ENCODE results near the gene THSD4. TPM values are rescaled to one million over a fixed set of nuclear protein-coding genes. Genes with fewer than 3 reads are reported as not detected.

The THSD4 gene
- total and polyA plus RNA-seq, 9 of the 15 experiments (the other 6 are each of a cell fraction or from before 2014, with no cell fraction given): 0.04 TPM; not detected in 5

DNA sequence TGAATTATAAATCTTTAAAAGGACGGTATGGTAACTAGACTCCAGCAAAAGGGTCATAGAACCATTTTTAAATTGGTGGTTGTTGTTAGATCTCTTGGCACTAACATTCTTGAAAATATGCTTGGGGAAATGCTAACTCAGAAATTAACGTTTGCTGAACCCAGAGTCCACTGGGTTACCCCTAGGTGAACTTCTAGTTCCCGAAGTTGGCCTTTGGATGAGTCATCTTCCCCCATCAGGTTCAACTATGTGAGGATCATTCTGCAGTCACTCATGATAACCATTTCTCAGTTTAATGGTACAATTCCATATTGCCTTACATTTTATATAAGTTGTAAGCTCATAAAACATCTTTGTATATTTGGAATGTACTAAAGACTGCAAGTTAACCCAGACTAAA lies 204.7 kb downstream of the THSD4 start (continued):
- TF ChIP-seq, protein P1, sequence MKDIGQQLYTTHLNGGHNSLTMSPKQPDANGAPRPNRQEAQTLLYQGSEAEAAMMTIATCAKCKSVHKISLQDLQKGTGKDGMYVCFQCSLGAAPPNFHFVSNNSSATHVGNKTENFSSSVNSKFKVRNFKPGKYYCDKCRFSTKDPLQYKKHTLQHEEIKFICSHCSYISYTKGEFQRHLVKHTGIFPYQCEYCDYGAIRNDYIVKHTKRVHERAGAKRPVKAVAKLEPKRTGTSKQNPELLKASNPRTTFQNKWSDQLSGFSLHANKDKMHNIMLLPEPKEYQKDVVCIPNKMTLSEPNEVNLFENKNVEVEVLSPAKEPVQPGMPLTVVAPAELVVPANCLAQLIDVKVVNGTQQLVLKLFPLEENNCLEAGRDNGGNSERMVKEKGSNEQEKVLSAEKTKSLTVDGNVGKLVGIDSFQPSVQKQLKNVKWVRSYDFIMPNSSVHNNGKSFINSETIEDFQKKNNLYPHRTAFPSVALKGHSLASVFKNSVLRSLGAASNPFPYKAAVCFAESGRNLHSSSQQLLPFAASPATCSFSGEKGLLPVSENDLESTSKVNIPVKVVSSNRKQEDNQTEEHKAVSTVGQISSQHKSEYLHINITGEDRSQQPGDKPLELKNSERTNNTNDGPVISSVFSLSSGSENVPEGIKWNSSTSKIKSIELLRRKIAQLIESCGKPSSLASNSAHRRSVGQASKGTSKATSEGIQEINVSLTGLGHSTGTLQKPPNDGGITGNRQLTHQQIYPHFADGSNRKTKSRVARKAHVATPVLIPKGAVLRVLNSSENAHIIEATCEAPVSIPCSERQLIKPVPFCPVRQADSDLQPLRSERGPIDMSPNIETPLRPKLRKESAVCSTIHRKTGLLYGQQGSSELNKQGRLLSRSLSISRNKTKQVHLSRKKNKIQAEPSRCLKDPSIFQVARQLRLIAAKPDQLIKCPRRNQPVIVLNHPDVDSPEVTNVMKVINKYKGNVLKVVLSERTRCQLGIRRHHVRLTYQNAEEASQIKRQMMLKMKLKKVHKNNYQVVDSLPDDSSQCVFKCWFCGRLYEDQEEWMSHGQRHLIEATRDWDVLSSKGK (CRISPR knock-in tag; IDR thresholded peaks at IDR 0.05): no peak
- TF ChIP-seq LCOR (CRISPR knock-in tag; IDR thresholded peaks at IDR 0.05) (no peak), FOXA1 (IDR thresholded peaks at IDR 0.05; ENCODE audit: borderline replicate concordance) (no peak), CBX2 (IDR thresholded peaks at IDR 0.05; ENCODE audit: insufficient read depth, low read length, poor library complexity, severe bottlenecking) (no peak), NCOA6 (IDR thresholded peaks at IDR 0.05) (no peak), ZNF263 (CRISPR knock-in tag; IDR thresholded peaks at IDR 0.05; ENCODE audit: borderline replicate concordance) (no peak), IFI16 (CRISPR knock-in tag; IDR thresholded peaks at IDR 0.05) (no peak)

DNA sequence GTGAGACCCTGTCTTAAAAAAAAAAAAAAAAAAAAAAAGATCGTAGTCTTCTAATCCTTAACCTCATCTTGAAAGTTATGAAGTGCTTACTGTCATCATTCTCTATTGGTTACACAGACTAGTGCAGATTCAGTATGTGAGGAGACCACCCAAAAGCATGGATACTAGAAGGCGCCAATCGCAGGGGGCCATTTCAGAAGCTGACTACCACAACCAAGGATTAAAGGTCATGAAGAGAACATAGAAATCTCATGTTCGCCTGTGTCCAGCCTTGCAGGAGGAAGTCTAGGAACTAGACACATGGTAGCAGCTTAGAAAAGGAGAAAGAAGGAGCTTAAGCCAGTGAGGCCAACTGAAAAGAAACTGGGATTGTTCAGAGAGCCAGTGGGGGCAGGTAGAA lies 207.8 kb downstream of the THSD4 start:
- H3K9me1 ChIP-seq (ENCODE audit: control insufficient read depth, insufficient read depth, low read length): no peaks in the 10 kb centered on the region
- no peak overlapping the region for H3K4me2 ChIP-seq (ENCODE audit: insufficient read depth, low read length)
- ChIA-PET POLR2A (interaction anchor here (0.5 kb wide), 1 partner anchor 11 kb away, joined by 5 read pairs; no protein-coding TSS in a partner anchor), CTCF (ENCODE audit: low intra/inter-chr PET ratio) (no interaction called here)
- H3K36me3 ChIP-seq (ENCODE audit: control insufficient read depth, insufficient read depth, low read length): no peaks in the 10 kb centered on the region
- no peaks in the 10 kb centered on the region for H3K9me3 ChIP-seq (replicated peaks; ENCODE audit: control insufficient read depth, insufficient read depth, low read depth, low read length)
- H3K4me1 ChIP-seq (replicated peaks in 1 of 2; ENCODE audit: control insufficient read depth in 2 of 2, insufficient read depth in 2 of 2, low read length in 2 of 2): no peaks in the 10 kb centered on the region
- H4K20me1 ChIP-seq (replicated peaks; ENCODE audit: control insufficient read depth, insufficient read depth, low read length): no peaks in the 10 kb centered on the region
- intact Hi-C loops (cut with micrococcal nuclease): no loop called here
- H3K27ac ChIP-seq (ENCODE audit: extremely low read depth, low read depth, low read length): no peak overlapping the region
- H3K79me2 ChIP-seq (ENCODE audit: control insufficient read depth, insufficient read depth, low read length): no peaks in the 10 kb centered on the region
- H3K9ac ChIP-seq (ENCODE audit: insufficient read depth in 1 of 2, low read depth in 2 of 2, low read length in 2 of 2): no peak overlapping the region
- H2AFZ ChIP-seq (ENCODE audit: low read depth, low read length): no peak overlapping the region
- in situ Hi-C loops (cut with MboI): no loop called here
- WGBS (ENCODE audit: insufficient coverage, low coverage, missing lambda C conversion rate): 0% methylated on average over 3 of the region's 4 CpGs
- TF ChIP-seq HMGN3 (IDR thresholded peaks at IDR 0.05; ENCODE audit: borderline replicate concordance, extremely low read depth, insufficient read length, low read depth, low read length) (no peak), SMAD1 (IDR thresholded peaks at IDR 0.05; ENCODE audit: low read depth, low read length, partially characterized antibody) (no peak), TCF7 (IDR thresholded peaks at IDR 0.05; ENCODE audit: borderline replicate concordance) (no peak), CBX3 (IDR thresholded peaks at IDR 0.05; ENCODE audit: borderline replicate concordance in 1 of 2, low read length in 2 of 2) (no peak)
- H3K27me3 ChIP-seq (ENCODE audit: control insufficient read depth in 2 of 2, insufficient read depth in 2 of 2, low read length in 2 of 2): no peaks in the 10 kb centered on the region
- no peak for FAIRE-seq
- DNase-seq (ENCODE audit: extremely low read depth in 1 of 4, low spot score in 3 of 4): no peak
- no peak for ATAC-seq
- no peak overlapping the region for H3K4me3 ChIP-seq
- BruUV-seq (replicated peaks): no TSS peak
